HG03095 (cell line): ENCODE data around the gene NRF1.
"Not testable (repeated sequence)": the region's sequence is repeated elsewhere in the genome, so short reads cannot be mapped to it uniquely, and the experiment has no call there.

Experiments used
- ATAC-seq: cut with Tn5 transposase; IDR thresholded peaks from one replicate; pipeline ENCODE4 v1.9.1; 2021; ENCODE audit warnings: moderate library complexity; ENCODE audit not compliant: unreplicated experiment

Gene NRF1

GRCh38 chr7:129611246-129612111 lies at the start of gene NRF1:
TSS of gene NRF1 (plus strand) at chr7:129611720. CDS start at chr7:129657352, 45,632 bp downstream.
- ATAC-seq = peak; percentile 63

- not testable (repeated sequence) for ATAC-seq
These were observed 45.2 kb upstream of the NRF1 start for GRCh38 chr7:129566323-129566722.

- no peak for ATAC-seq
These were observed 44.1 kb upstream of the NRF1 start for GRCh38 chr7:129567377-129567776.

GRCh38 chr7:129568240-129568639 lies 43.3 kb upstream of the NRF1 start:
- ATAC-seq = no peak

- no peak for ATAC-seq
These were observed 42.2 kb upstream of the NRF1 start for GRCh38 chr7:129569326-129569725.

- no peak for ATAC-seq
These were observed 41.7 kb upstream of the NRF1 start for GRCh38 chr7:129569811-129570215.

- ATAC-seq = no peak
These were observed 40.3 kb upstream of the NRF1 start for GRCh38 chr7:129571201-129571600.

- ATAC-seq = no peak
These were observed 39.3 kb upstream of the NRF1 start for GRCh38 chr7:129572205-129572604.

GRCh38 chr7:129574487-129574886 lies 37.0 kb upstream of the NRF1 start:
- ATAC-seq = no peak

GRCh38 chr7:129575699-129576098 lies 35.8 kb upstream of the NRF1 start:
- ATAC-seq = no peak

GRCh38 chr7:129576138-129576537 lies 35.4 kb upstream of the NRF1 start:
- ATAC-seq = no peak

GRCh38 chr7:129578829-129579228 lies 32.7 kb upstream of the NRF1 start:
- ATAC-seq = no peak

- not testable (repeated sequence) for ATAC-seq
These were observed 25.3 kb upstream of the NRF1 start for GRCh38 chr7:129586179-129586578.

- ATAC-seq = no peak
These were observed 23.3 kb upstream of the NRF1 start for GRCh38 chr7:129588268-129588667.

- ATAC-seq = no peak
These were observed 19.7 kb upstream of the NRF1 start for GRCh38 chr7:129591868-129592267.

GRCh38 chr7:129596386-129596785 lies 15.1 kb upstream of the NRF1 start:
- ATAC-seq = not testable (repeated sequence)

- no peak for ATAC-seq
These were observed 13.8 kb upstream of the NRF1 start for GRCh38 chr7:129597672-129598071.

- ATAC-seq = no peak
These were observed 12.3 kb upstream of the NRF1 start for GRCh38 chr7:129599174-129599573.

GRCh38 chr7:129603594-129603993 lies 7.9 kb upstream of the NRF1 start:
- ATAC-seq = not testable (repeated sequence)

GRCh38 chr7:129604021-129604420 lies 7.5 kb upstream of the NRF1 start:
- ATAC-seq = not testable (repeated sequence)

- no peak for ATAC-seq
These were observed 6.6 kb upstream of the NRF1 start for GRCh38 chr7:129604713-129605437.
